Coronary artery (tissue), 2 donors: ENCODE measurements around the gene PRPF40A.

Experiments
- DNase-seq: peaks from one replicate; pipeline ENCODE4 v3.0.0-alpha.2; 2017; ENCODE audit warnings: low spot score
- H3K27ac ChIP-seq, 2 donors: fragments of 200-600 bp; sonication (generic); one replicate each; pipeline ENCODE4 v1.5.1; 2016 to 2019
- H3K4me3 ChIP-seq: fragments of 200-600 bp; sonication (generic); 2 replicates; pipeline ENCODE4 v1.5.1; 2016; ENCODE audit warnings: mild to moderate bottlenecking, moderate library complexity
- CTCF ChIP-seq: fragments of 200-600 bp; sonication (generic); IDR thresholded peaks from one replicate; pipeline ENCODE4 v1.5.1; 2019; ENCODE audit warnings: antibody characterized with exemption

The PRPF40A gene

DNA sequence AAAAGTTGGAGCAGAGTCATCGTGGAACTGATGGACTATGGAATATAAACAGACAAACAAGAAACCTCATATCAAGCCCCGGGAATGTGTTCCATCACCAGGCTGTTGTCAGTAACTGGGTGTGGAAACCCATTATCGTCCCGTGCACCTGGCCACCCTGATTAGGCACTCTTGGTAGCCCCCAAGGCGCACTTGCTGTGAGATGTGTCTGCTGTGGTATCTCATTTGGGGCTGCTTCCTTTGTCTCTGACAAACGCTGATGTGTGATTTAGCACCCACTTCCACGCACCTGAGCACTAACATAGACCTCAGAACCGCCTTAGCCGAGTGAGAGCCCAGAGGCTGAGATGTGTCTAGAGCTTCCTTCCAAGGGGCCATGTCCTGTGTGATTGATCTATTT lies 96.3 kb downstream of the PRPF40A start:
- no peak for TF ChIP-seq CTCF
- DNase-seq: peak; percentile 16
- Histone ChIP-seq H3K27ac (no peak overlapping the region), H3K4me3 (no peak overlapping the region)

GRCh38 chr2:152620208-152620607 lies 97.1 kb downstream of the PRPF40A start:
- H3K27ac ChIP-seq: no peak overlapping the region
- no peak overlapping the region for H3K4me3 ChIP-seq
- DNase-seq: peak; percentile 4
- no peak for TF ChIP-seq CTCF

DNA sequence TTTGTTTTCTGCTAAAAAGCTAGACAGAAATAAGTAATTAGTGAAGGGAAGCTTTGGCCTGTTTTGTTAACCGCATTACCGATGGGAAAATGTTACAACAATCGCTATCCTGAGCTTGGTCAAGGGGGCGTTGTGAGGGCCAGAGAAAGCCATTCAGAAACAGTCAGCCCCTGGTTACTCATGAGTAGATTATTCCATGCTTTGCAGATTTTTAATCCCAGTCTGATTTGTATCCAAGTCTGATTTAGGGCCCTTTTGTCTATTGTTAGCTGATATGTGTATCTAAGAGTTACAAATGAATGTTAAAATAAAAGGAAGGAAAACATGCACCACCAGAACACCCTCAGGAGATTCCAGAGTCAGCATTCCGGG lies 99.1 kb downstream of the PRPF40A start:
- Histone ChIP-seq H3K4me3 (no peak overlapping the region), H3K27ac (no peak overlapping the region)
- no peak for TF ChIP-seq CTCF
- DNase-seq: peak; percentile 43

DNA sequence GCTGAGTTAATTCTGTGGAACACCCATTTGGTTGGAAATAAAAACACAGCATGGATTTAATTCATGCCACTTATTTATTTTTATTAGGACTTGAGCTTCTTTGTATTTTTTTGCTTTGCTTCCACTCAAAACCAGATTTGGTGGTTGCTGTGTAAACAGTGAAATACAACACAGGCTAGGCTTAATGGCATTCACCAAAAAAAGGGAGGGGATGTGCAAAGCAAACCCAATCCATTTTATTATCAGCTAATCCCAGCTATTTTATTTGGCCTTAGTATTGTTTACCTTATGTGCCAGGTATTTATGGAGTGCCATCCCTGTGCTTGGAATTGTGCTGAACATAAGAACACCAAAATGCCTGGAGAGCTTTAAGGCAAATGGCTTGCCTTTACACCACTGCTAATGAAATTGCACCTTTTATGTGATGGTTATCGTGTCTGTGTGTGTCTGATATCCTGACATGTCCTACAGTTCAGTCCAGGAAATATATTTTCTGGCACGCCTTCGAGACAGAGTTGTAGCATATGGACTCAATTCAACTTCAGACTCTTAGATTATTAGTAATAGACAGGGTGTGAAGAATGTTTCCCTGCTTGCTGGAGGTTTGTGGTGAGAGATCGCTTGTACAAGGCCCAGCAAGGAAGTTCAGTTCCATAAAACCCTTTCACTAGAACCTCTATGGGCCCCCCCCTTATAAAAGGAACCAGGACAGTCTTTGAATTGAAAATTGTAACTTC lies 99.6 kb downstream of the PRPF40A start:
- no peak overlapping the region for H3K4me3 ChIP-seq
- TF ChIP-seq CTCF: no peak
- no peak overlapping the region for H3K27ac ChIP-seq
- peak; percentile 3 for DNase-seq

DNA sequence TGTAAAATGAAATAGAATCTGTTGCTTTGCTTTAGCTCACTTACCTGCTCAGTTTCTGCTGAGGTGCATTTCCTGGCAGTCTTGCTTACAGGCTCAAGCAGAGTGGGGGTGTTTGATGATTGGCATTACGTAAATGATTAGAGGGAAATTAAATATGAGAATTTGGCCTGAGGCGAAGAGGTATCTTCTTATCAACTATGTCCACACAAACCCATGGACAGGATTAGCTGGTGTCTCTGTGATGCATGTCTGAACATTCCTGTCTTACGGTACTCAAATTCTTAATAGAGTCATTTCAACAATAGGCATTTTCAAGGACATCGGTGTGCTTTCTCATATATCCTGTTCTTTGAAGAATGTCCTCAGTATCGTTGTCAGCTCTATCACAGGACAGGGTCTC lies 102.1 kb downstream of the PRPF40A start:
- H3K4me3 ChIP-seq: no peak overlapping the region
- no peak overlapping the region for H3K27ac ChIP-seq
- no peak for TF ChIP-seq CTCF
- peak; percentile 1 for DNase-seq

DNA sequence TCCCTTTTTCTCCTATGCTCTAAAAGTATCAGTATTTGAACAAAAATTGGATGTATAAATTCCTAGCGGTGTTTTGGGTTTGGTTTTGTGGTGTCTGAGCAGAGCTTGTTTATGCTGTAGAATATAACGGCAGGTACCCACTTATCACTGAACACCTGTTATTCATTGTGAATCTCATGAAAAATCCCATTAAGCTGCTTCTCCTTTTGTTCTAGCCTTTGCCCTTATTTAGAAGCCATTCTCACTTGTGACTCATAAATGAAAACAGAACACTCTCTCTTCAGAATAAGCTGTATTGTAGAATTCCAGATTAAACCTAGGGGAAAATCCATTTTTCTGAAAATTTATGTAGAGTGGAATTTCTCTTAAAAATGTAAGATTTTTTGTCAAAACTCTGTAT lies 104.0 kb downstream of the PRPF40A start:
- Histone ChIP-seq H3K4me3 (no peak overlapping the region), H3K27ac (peak overlapping the region in 1 of 2 donors; percentile 59)
- no peak for DNase-seq
- TF ChIP-seq CTCF: no peak

- Histone ChIP-seq H3K27ac (peak overlapping the region in 1 of 2 donors; percentile 80), H3K4me3 (no peak overlapping the region)
- no peak for DNase-seq
- no peak for TF ChIP-seq CTCF
These were observed 105.6 kb downstream of the PRPF40A start for GRCh38 chr2:152611458-152612231.
